Measurements from ENCODE around the gene ASCL5. TPM values are rescaled to one million over a fixed set of nuclear protein-coding genes. Genes with fewer than 3 reads are reported as not detected.

The ASCL5 gene
- total RNA-seq, 1 experiment from 2014 or later = 0.31 TPM

GRCh38 chr1:201104141-201104540 lies 22.8 kb downstream of the ASCL5 start:
- no peak for DNase-seq (ENCODE audit: low spot score)
- H3K4me1 Mint-ChIP-seq = peaks cover 8% of the 10 kb centered on the region
- H3K27ac Mint-ChIP-seq = no peak overlapping the region
- CTCF ChIA-PET = interaction anchor here (1.0 to 2.4 kb wide), 4 partner anchors 9 to 132 kb away, joined by 5 to 10 read pairs (median 6); no protein-coding TSS in a partner anchor
- ATAC-seq = peak; percentile 27; the same call in 1 of the 2 replicates
- no peak overlapping the region for H3K4me3 Mint-ChIP-seq
- TF ChIP-seq, protein P1, sequence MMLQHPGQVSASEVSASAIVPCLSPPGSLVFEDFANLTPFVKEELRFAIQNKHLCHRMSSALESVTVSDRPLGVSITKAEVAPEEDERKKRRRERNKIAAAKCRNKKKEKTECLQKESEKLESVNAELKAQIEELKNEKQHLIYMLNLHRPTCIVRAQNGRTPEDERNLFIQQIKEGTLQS (CRISPR knock-in tag; conservative IDR thresholded peaks at IDR 0.05) = no peak
- no peak for TF ChIP-seq NR3C1 (CRISPR knock-in tag; conservative IDR thresholded peaks at IDR 0.05; ENCODE audit: low read depth)
- TF ChIP-seq FOXJ3 (CRISPR knock-in tag; IDR thresholded peaks at IDR 0.05; ENCODE audit: borderline replicate concordance) = no peak
- TF ChIP-seq SMAD3 (CRISPR knock-in tag; IDR thresholded peaks at IDR 0.05; ENCODE audit: borderline replicate concordance) = no peak
- no peak for TF ChIP-seq ZNF138 (CRISPR knock-in tag; conservative IDR thresholded peaks at IDR 0.05)
- no peak for TF ChIP-seq ZSCAN18 (CRISPR knock-in tag; IDR thresholded peaks at IDR 0.05)
- TF ChIP-seq CREM (CRISPR knock-in tag; IDR thresholded peaks at IDR 0.05) = no peak
- TF ChIP-seq, protein P2, sequence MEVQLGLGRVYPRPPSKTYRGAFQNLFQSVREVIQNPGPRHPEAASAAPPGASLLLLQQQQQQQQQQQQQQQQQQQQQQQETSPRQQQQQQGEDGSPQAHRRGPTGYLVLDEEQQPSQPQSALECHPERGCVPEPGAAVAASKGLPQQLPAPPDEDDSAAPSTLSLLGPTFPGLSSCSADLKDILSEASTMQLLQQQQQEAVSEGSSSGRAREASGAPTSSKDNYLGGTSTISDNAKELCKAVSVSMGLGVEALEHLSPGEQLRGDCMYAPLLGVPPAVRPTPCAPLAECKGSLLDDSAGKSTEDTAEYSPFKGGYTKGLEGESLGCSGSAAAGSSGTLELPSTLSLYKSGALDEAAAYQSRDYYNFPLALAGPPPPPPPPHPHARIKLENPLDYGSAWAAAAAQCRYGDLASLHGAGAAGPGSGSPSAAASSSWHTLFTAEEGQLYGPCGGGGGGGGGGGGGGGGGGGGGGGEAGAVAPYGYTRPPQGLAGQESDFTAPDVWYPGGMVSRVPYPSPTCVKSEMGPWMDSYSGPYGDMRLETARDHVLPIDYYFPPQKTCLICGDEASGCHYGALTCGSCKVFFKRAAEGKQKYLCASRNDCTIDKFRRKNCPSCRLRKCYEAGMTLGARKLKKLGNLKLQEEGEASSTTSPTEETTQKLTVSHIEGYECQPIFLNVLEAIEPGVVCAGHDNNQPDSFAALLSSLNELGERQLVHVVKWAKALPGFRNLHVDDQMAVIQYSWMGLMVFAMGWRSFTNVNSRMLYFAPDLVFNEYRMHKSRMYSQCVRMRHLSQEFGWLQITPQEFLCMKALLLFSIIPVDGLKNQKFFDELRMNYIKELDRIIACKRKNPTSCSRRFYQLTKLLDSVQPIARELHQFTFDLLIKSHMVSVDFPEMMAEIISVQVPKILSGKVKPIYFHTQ (CRISPR knock-in tag; IDR thresholded peaks at IDR 0.05) = no peak
- no peak for TF ChIP-seq SP1 (CRISPR knock-in tag; conservative IDR thresholded peaks at IDR 0.05)
- no peak for TF ChIP-seq KAT7 (CRISPR knock-in tag; IDR thresholded peaks at IDR 0.05; ENCODE audit: borderline replicate concordance)
- TF ChIP-seq PRRX2 (CRISPR knock-in tag; IDR thresholded peaks at IDR 0.05) = no peak
- no peak for TF ChIP-seq ZNF121 (CRISPR knock-in tag; IDR thresholded peaks at IDR 0.05)
- H3K27me3 Mint-ChIP-seq (ENCODE audit: low read depth) = peaks cover 7% of the 10 kb centered on the region
- POLR2A ChIA-PET = no interaction called here
- H3K36me3 Mint-ChIP-seq = no peaks in the 10 kb centered on the region
- no peaks in the 10 kb centered on the region for H3K9me3 Mint-ChIP-seq

- CTCF ChIA-PET = interaction anchor here (0.9 to 2.4 kb wide), 5 partner anchors 8 to 132 kb away, joined by 3 to 10 read pairs (median 6); no protein-coding TSS in a partner anchor
- Mint-ChIP-seq H3K36me3 (no peaks in the 10 kb centered on the region), H3K27ac (no peak overlapping the region), H3K9me3 (no peaks in the 10 kb centered on the region), H3K27me3 (ENCODE audit: low read depth) (peaks cover 7% of the 10 kb centered on the region), H3K4me3 (no peak overlapping the region), H3K4me1 (peaks cover 8% of the 10 kb centered on the region)
- DNase-seq (ENCODE audit: low spot score) (no peak), ATAC-seq (no peak)
- POLR2A ChIA-PET = no interaction called here
- TF ChIP-seq, protein P3, sequence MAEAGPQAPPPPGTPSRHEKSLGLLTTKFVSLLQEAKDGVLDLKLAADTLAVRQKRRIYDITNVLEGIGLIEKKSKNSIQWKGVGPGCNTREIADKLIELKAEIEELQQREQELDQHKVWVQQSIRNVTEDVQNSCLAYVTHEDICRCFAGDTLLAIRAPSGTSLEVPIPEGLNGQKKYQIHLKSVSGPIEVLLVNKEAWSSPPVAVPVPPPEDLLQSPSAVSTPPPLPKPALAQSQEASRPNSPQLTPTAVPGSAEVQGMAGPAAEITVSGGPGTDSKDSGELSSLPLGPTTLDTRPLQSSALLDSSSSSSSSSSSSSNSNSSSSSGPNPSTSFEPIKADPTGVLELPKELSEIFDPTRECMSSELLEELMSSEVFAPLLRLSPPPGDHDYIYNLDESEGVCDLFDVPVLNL (CRISPR knock-in tag; IDR thresholded peaks at IDR 0.05; ENCODE audit: borderline replicate concordance, low read depth) = no peak
- TF ChIP-seq NR2C2 (CRISPR knock-in tag; IDR thresholded peaks at IDR 0.05) (no peak), FOXK1 (CRISPR knock-in tag; IDR thresholded peaks at IDR 0.05) (no peak), NR3C1 (CRISPR knock-in tag; conservative IDR thresholded peaks at IDR 0.05; ENCODE audit: low read depth) (no peak), MYBL2 (CRISPR knock-in tag; IDR thresholded peaks at IDR 0.05) (no peak), ERG (CRISPR knock-in tag; IDR thresholded peaks at IDR 0.05) (no peak), ZNF423 (CRISPR knock-in tag; IDR thresholded peaks at IDR 0.05) (no peak), SMAD3 (CRISPR knock-in tag; IDR thresholded peaks at IDR 0.05; ENCODE audit: borderline replicate concordance) (no peak), JUN (CRISPR knock-in tag; IDR thresholded peaks at IDR 0.05) (no peak)
- TF ChIP-seq, protein P2 (CRISPR knock-in tag; IDR thresholded peaks at IDR 0.05) = no peak
- TF ChIP-seq, protein P4, sequence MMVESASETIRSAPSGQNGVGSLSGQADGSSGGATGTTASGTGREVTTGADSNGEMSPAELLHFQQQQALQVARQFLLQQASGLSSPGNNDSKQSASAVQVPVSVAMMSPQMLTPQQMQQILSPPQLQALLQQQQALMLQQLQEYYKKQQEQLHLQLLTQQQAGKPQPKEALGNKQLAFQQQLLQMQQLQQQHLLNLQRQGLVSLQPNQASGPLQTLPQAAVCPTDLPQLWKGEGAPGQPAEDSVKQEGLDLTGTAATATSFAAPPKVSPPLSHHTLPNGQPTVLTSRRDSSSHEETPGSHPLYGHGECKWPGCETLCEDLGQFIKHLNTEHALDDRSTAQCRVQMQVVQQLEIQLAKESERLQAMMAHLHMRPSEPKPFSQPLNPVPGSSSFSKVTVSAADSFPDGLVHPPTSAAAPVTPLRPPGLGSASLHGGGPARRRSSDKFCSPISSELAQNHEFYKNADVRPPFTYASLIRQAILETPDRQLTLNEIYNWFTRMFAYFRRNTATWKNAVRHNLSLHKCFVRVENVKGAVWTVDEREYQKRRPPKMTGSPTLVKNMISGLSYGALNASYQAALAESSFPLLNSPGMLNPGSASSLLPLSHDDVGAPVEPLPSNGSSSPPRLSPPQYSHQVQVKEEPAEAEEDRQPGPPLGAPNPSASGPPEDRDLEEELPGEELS (CRISPR knock-in tag; IDR thresholded peaks at IDR 0.05) = no peak
Observed at GRCh38 chr1:201103666-201104065, 23.3 kb downstream of the ASCL5 start.

Data from WTC11 (cell line).